Smooth muscle cell (in vitro differentiated cells): ENCODE measurements around the gene SEPHS1. TPM values are rescaled to one million over a fixed set of nuclear protein-coding genes. Genes with fewer than 3 reads are reported as not detected.

Source experiments
- DNase-seq: peaks from one replicate; lab custom pipeline; 2025; ENCODE audit not compliant: unreplicated experiment; lab: John Stamatoyannopoulos, UW
- H2AFZ ChIP-seq: fragments of 200-600 bp; sonication (generic); 2 replicates; pipeline ENCODE4 v1.6.0; 2016; ENCODE audit warnings: antibody characterized with exemption, low read depth, mild to moderate bottlenecking
- H3F3A ChIP-seq: fragments of 200-600 bp; sonication (generic); 2 replicates; pipeline ENCODE4 v1.6.0; 2017; ENCODE audit warnings: antibody characterized with exemption, low read depth
- H3K27ac ChIP-seq: fragments of 200-600 bp; sonication (generic); 2 replicates; pipeline ENCODE4 v1.5.1; 2016; ENCODE audit warnings: low read depth, mild to moderate bottlenecking
- H3K27me3 ChIP-seq: fragments of 200-600 bp; sonication (generic); 2 replicates; pipeline ENCODE4 v1.6.1; 2016; ENCODE audit warnings: low read depth, mild to moderate bottlenecking
- H3K36me3 ChIP-seq: fragments of 200-600 bp; sonication (generic); 2 replicates; pipeline ENCODE4 v1.5.1; 2016; ENCODE audit warnings: low read depth
- H3K4me1 ChIP-seq: fragments of 200-600 bp; sonication (generic); 2 replicates; pipeline ENCODE4 v1.5.1; 2016; ENCODE audit warnings: low read depth
- H3K4me2 ChIP-seq: fragments of 200-600 bp; sonication (generic); 2 replicates; pipeline ENCODE4 v1.6.0; 2016; ENCODE audit warnings: mild to moderate bottlenecking
- H3K4me3 ChIP-seq: fragments of 200-600 bp; sonication (generic); 2 replicates; pipeline ENCODE4 v1.5.1; 2016; ENCODE audit warnings: mild to moderate bottlenecking
- H3K79me2 ChIP-seq: fragments of 200-600 bp; sonication (generic); 2 replicates; pipeline ENCODE4 v1.6.0; 2016; ENCODE audit warnings: low read depth, mild to moderate bottlenecking
- H3K9ac ChIP-seq: fragments of 200-600 bp; sonication (generic); 2 replicates; pipeline ENCODE4 v1.6.0; 2016; ENCODE audit warnings: low read depth
- H3K9me3 ChIP-seq: fragments of 200-600 bp; sonication (generic); replicated peaks from 2 replicates; pipeline ENCODE4 v1.5.1; 2016; ENCODE audit warnings: low read depth
- H4K20me1 ChIP-seq: fragments of 200-600 bp; sonication (generic); 2 replicates; pipeline ENCODE4 v1.6.0; 2016; ENCODE audit warnings: low read depth
- CTCF ChIP-seq: fragments of 200-600 bp; sonication (generic); IDR thresholded peaks from 2 replicates; pipeline ENCODE4 v1.5.1; 2017; ENCODE audit warnings: borderline replicate concordance, mild to moderate bottlenecking, antibody characterized with exemption; ENCODE audit not compliant: insufficient read depth, poor library complexity, severe bottlenecking
- WGBS: methylation state at CpG from one replicate; pipeline ENCODE4 v1.1.7; 2016; ENCODE audit warnings: low lambda C conversion rate; 5-methylcytosine and 5-hydroxymethylcytosine counted together
- polyA plus RNA-seq: library from polyadenylated mRNA; unstranded; fragments of >200 nt; fragmentation: Nextera tagmentation; extraction: Ambion mirVana; gene quantifications from 2 replicates; pipeline ENCODE4 v1.2.1, GENCODE V29; 2016
- total RNA-seq: library from RNA; depleted of rRNA; stranded (reverse); fragments of >200 nt; gene quantifications from 2 replicates; pipeline ENCODE4 v1.2.3, GENCODE V29; 2014

SEPHS1 gene
- total and polyA plus RNA-seq, 2 experiments from 2014 or later = 29.5 to 48.3 TPM

DNA sequence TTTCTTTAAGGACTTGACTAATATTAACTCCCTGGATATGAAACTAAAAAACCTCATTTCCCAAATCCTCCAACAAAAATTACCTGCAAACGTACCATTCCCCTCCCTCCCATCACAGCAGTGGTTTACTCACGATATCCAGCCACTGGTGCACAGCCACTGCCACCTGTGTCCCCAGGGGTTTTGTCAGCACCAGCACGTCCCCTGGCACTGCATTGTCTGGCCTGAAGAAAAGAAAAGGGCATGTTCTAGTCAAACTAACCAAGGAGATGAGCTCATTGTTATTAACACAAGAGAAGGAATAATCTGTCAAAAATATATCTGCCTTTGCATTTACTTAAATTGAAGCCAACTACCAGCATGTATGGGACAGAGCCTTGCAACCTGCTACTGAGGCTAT lies 18.5 kb downstream of the SEPHS1 start:
- H3K27me3 ChIP-seq = no peaks in the 10 kb centered on the region
- peaks cover 5% of the 10 kb centered on the region for H3K4me1 ChIP-seq
- H2AFZ ChIP-seq = no peak overlapping the region
- no peak for DNase-seq
- H3K27ac ChIP-seq = no peak overlapping the region
- no peak overlapping the region for H3K4me3 ChIP-seq
- H3K9me3 ChIP-seq = no peaks in the 10 kb centered on the region
- H3K36me3 ChIP-seq = peaks cover 33% of the 10 kb centered on the region
- no peak overlapping the region for H3K4me2 ChIP-seq
- no peaks in the 10 kb centered on the region for H4K20me1 ChIP-seq
- no peak overlapping the region for H3K9ac ChIP-seq
- H3F3A ChIP-seq = no peaks in the 10 kb centered on the region
- no peaks in the 10 kb centered on the region for H3K79me2 ChIP-seq
- 95% methylated on average over 3 of the region's 3 CpGs for WGBS
- TF ChIP-seq CTCF = no peak

DNA sequence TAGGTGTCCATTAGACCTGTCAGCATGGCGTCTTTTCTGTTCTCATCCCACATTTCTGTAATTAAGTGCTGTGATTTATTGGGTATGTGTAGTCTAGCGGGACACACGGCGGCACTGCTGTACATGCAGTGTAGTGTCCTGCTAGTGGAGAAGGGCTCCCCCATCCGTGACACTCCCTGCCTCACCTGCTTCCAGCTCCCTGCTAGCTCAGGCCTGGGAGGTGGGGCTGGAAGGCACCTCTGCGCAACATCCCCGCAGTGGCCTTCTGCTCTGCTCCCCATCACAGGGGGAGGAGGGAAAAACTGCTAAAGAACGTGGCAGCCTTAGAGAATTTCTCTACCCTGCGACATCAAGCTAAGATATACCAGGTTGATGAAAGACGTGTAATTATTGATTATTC lies 19.5 kb downstream of the SEPHS1 start:
- Histone ChIP-seq H3K79me2 (no peaks in the 10 kb centered on the region), H3K36me3 (peaks cover 36% of the 10 kb centered on the region), H3K4me2 (no peak overlapping the region), H2AFZ (no peak overlapping the region), H4K20me1 (no peaks in the 10 kb centered on the region), H3K27ac (no peak overlapping the region), H3K4me1 (peaks cover 5% of the 10 kb centered on the region), H3K9ac (no peak overlapping the region), H3K27me3 (no peaks in the 10 kb centered on the region), H3K4me3 (no peak overlapping the region), H3K9me3 (no peaks in the 10 kb centered on the region), H3F3A (no peaks in the 10 kb centered on the region)
- 90% methylated on average over 10 of the region's 10 CpGs for WGBS
- no peak for TF ChIP-seq CTCF
- no peak for DNase-seq

DNA sequence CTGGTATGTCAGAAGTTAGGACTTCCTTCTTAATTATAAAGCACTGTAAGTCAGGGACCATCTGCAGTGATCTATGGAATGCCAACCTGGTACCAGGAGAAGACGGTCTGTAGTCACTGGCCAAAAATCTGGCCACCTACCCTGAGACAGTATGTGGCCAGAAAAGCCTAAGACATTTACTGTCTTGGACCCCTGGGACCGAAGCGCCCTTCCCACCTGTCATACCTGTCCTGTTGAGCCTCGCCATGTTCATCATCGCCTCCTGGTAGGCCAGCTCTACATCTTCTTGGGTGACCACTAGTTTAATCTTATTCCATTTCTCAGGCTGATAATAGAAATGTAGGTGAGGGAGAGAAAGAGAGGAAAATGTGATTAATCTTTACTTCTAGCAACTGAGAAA lies 20.0 kb downstream of the SEPHS1 start:
- no peak for DNase-seq
- Histone ChIP-seq H3K36me3 (peaks cover 36% of the 10 kb centered on the region), H3K4me2 (no peak overlapping the region), H2AFZ (no peak overlapping the region), H3K4me3 (no peak overlapping the region), H3K27ac (no peak overlapping the region), H3K9me3 (no peaks in the 10 kb centered on the region), H3K27me3 (no peaks in the 10 kb centered on the region), H3K4me1 (peaks cover 5% of the 10 kb centered on the region), H3K9ac (no peak overlapping the region), H3K79me2 (no peaks in the 10 kb centered on the region), H3F3A (no peaks in the 10 kb centered on the region), H4K20me1 (no peaks in the 10 kb centered on the region)
- TF ChIP-seq CTCF = no peak
- WGBS = 96% methylated on average over 5 of the region's 5 CpGs

GRCh38 chr10:13327534-13327933 lies 20.6 kb downstream of the SEPHS1 start:
- no peak for DNase-seq
- Histone ChIP-seq H3K4me1 (peaks cover 5% of the 10 kb centered on the region), H4K20me1 (no peaks in the 10 kb centered on the region), H3K36me3 (peaks cover 36% of the 10 kb centered on the region), H3K27me3 (no peaks in the 10 kb centered on the region), H3K79me2 (no peaks in the 10 kb centered on the region), H3F3A (no peaks in the 10 kb centered on the region), H2AFZ (no peak overlapping the region), H3K9ac (no peak overlapping the region), H3K27ac (no peak overlapping the region), H3K4me2 (no peak overlapping the region), H3K9me3 (no peaks in the 10 kb centered on the region), H3K4me3 (no peak overlapping the region)
- no peak for TF ChIP-seq CTCF
- 79% methylated on average over 3 of the region's 3 CpGs for WGBS
